NCI-H526 (cell line): ENCODE results near the gene HTN1.
"Not testable (repeated sequence)": the region's sequence is repeated elsewhere in the genome, so short reads cannot be mapped to it uniquely, and the experiment has no call there.

Experiments used
- DNase-seq, 2 experiments: peaks; one replicate each; lab custom pipeline; 2025; lab: John Stamatoyannopoulos, UW

Gene HTN1

GRCh38 chr4:70050138-70050537, at the start of gene HTN1:
Gene HTN1, plus strand, starts transcription at chr4:70050438. Its CDS starts 2,639 bp downstream, at chr4:70053077.
- not testable (repeated sequence) for DNase-seq

GRCh38 chr4:70000711-70001110, 49.5 kb upstream of the HTN1 start:
- DNase-seq = no peak

DNA sequence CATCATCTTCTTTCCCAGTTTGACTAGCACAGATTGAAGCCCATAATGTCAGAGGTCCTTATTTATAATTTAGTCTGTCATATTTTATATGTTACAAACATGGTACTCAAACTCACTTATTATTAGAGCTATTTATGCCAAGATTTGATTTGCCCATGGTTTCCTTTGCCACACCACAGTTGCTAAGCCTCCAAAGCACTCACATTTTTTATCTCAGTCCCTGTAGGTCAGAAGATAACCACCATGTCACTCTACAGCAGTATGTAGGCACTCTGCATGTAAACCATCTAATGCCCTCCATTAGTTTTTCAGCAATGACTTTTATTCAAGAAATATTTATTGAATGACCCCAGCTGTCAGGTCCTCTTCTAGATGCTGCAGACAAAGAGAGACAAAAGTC, 47.7 kb upstream of the HTN1 start:
- DNase-seq = no peak

- no peak for DNase-seq
These were observed 41.5 kb upstream of the HTN1 start for GRCh38 chr4:70008771-70009170.

GRCh38 chr4:70019006-70019405, 31.2 kb upstream of the HTN1 start:
- DNase-seq = not testable (repeated sequence)

GRCh38 chr4:70023218-70023617, 27.0 kb upstream of the HTN1 start:
- no peak for DNase-seq

- no peak for DNase-seq
These were observed 23.2 kb upstream of the HTN1 start for GRCh38 chr4:70027011-70027410.

DNA sequence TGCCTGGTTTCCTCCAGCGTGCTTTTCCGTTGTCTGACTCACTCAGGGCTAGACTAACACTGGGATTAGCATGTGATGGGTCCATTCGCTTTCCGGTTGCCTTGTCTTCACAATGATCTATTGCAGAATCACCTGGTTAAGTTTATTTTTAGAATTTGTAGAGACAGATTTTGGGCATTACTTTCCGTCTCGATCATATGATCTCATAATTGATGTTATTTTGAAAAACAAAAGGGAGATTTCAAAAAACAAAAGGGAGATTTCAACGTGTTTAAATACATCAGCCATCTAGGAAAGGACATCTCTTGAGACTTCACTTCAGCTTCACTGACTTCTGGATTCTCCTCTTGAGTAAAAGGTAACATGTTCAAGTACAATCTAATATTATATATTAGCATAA, 22.1 kb upstream of the HTN1 start, which contains the start of gene HTN3:
Gene HTN3, plus strand, starts transcription at position 301 of the 400 bp plus-strand sequence. CDS start 2,282 bp downstream, outside the sequence.
- not testable (repeated sequence) for DNase-seq

- DNase-seq = not testable (repeated sequence)
These were observed 12.7 kb upstream of the HTN1 start for GRCh38 chr4:70037559-70037958.

DNA sequence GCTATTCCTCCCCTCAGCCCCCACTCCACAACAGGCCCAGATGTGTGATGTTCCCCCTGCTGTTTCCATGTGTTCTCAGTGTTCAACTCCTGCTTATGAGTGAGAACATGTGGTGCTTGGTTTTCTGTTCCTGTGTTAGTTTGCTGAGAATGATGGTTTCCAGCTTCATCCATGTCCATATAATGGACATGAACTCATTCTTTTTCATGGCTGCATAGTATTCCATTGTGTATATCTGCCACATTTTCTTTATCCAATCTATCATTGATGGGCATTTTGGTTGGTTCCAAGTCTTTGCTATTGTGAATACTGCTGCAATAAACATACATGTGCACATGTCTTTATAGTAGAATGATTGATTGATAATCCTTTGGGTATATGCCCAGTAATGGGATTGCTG, 10.3 kb upstream of the HTN1 start:
- not testable (repeated sequence) for DNase-seq

GRCh38 chr4:70041652-70042286, 8.5 kb upstream of the HTN1 start:
- DNase-seq = no peak

DNA sequence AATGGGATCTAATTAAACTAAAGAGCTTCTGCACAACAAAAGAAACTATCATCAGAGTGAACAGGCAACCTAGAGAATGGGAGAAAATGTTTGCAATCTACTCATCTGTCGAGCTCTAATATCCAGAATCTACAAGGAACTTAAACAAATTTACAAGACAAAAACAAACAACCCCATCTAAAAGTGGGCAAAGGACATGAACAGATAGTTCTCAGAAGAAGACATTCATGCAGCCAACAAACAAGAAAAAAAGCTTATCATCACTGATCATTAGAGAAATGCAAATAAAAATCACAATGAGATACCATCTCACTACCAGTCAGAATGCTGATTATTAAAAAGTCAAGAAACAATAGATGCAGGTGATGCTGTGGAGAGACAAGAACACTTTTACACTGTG, 6.3 kb downstream of the HTN1 start:
- not testable (repeated sequence) for DNase-seq

DNA sequence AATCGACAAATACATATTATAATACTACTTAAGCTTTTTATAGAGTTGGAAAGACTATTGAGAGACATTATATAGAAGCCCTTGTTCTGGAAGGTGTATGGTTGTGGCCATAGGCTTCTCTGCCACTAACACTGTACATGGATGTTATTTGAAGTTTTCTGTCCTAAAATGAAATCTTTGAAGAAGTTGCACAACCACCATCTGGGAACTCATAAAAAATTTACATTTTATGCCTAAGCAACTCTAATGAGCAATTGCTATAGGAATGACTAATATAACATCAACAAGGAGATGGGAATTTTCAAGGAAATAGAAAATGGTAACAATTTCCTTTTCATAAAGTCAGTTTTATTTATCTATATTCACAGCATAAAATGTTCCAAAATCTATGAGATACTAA, 7.4 kb downstream of the HTN1 start:
- DNase-seq = no peak

- DNase-seq = no peak
These were observed 8.9 kb downstream of the HTN1 start for GRCh38 chr4:70059149-70059548.

GRCh38 chr4:70062000-70062399, 11.8 kb downstream of the HTN1 start:
- DNase-seq = no peak

GRCh38 chr4:70080205-70080604, 30.0 kb downstream of the HTN1 start:
- no peak for DNase-seq

- DNase-seq = no peak
These were observed 49.0 kb downstream of the HTN1 start for GRCh38 chr4:70099206-70099605.
